ENCODE results near the gene SUPT20HL1.
"Not testable (repeated sequence)": the region's sequence is repeated elsewhere in the genome, so short reads cannot be mapped to it uniquely, and the experiment has no call there.

The SUPT20HL1 gene

GRCh38 chrX:24341795-24342194 is 18.6 kb upstream of the SUPT20HL1 start:
- peak; percentile 15 for DNase-seq (ENCODE audit: extremely low read depth, low read depth)
- no peak for TF ChIP-seq CTCF (IDR thresholded peaks at IDR 0.05; ENCODE audit: low read depth, low read length)

- DNase-seq (ENCODE audit: extremely low read depth, low read depth), result no peak
- no peak for TF ChIP-seq CTCF (IDR thresholded peaks at IDR 0.05; ENCODE audit: low read depth, low read length)
Observed at GRCh38 chrX:24343719-24344118, 16.7 kb upstream of the SUPT20HL1 start.

DNA sequence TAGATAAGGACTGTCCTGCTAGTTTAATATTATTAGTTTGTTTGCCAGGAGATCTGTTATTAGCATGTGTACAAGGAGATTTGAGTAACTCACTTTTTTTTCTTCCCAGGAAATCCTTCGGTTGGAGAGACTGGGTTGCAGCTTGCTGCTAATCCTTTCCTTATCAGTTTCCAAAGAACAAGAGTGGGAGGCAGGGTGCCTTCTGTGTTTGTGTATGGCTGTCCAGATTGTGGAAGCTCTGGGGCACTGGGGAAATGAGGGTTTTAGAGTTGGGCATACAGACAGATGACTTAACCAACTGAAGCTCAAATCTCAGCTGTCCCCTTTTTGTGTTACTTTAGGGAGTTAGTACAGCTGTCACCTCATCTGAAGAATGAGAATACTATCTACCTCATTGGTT is 12.6 kb upstream of the SUPT20HL1 start:
- DNase-seq (ENCODE audit: extremely low read depth, low read depth), result no peak
- no peak for TF ChIP-seq CTCF (IDR thresholded peaks at IDR 0.05; ENCODE audit: low read depth, low read length)

GRCh38 chrX:24350217-24350616 is 10.2 kb upstream of the SUPT20HL1 start:
- no peak for DNase-seq (ENCODE audit: extremely low read depth, low read depth)
- TF ChIP-seq CTCF (IDR thresholded peaks at IDR 0.05; ENCODE audit: low read depth, low read length), result no peak

DNA sequence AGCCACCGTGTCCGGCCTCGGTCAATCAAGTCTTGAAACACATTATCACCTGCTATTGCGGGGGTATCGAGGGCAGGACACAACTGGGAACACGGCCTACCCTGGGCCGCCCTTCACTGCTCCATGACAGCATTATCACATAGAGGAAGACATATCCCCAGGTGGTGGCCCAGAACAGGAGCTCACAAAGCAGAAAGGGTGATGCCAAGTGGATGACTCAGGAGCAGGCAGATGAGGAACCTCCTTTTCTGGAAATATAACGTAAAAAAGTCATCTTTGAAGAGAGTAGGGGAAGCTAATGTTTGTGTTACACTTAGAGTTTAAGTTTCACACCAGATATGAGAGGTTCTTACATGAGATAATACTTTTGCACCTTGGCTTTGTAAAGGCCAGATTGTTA is 5.3 kb upstream of the SUPT20HL1 start:
- DNase-seq (ENCODE audit: extremely low read depth, low read depth), result no peak

GRCh38 chrX:24357106-24357505 is 3.3 kb upstream of the SUPT20HL1 start:
- DNase-seq (ENCODE audit: extremely low read depth, low read depth), result no peak

More for the DNA sequence above, 5.3 kb upstream of the SUPT20HL1 start:
- TF ChIP-seq CTCF (IDR thresholded peaks at IDR 0.05; ENCODE audit: low read depth, low read length), result no peak

GRCh38 chrX:24362089-24362745 is 1.8 kb downstream of the SUPT20HL1 start:
- not testable (repeated sequence) for DNase-seq (ENCODE audit: extremely low read depth, low read depth)

More at GRCh38 chrX:24357106-24357505, 3.3 kb upstream of the SUPT20HL1 start:
- no peak for TF ChIP-seq CTCF (IDR thresholded peaks at IDR 0.05; ENCODE audit: low read depth, low read length)

GRCh38 chrX:24363432-24364181 is 3.2 kb downstream of the SUPT20HL1 start:
- DNase-seq (ENCODE audit: extremely low read depth, low read depth), result not testable (repeated sequence)

Data from AG09319 (cell line).